NT2/D1 (cell line): ENCODE results near the gene PICALM.

Experiments
- YY1 ChIP-seq: IDR thresholded peaks from 2 replicates; pipeline ENCODE4 v1.6.1; 2011; ENCODE audit not compliant: insufficient read length, insufficient read depth
- ZNF274 ChIP-seq: IDR thresholded peaks from 2 replicates; pipeline ENCODE4 v1.6.1; 2011; ENCODE audit warnings: mild to moderate bottlenecking, low read depth, low read length

- TF ChIP-seq ZNF274 (no peak), YY1 (no peak)
Measured at GRCh38 chr11:86073948-86074347, 5.1 kb upstream of the PICALM start.
